MCF 10A (cell line): ENCODE results near the gene MEGF9. TPM values are rescaled to one million over a fixed set of nuclear protein-coding genes. Genes with fewer than 3 reads are reported as not detected.

Experiments
- BruUV-seq: library from RNA; stranded (reverse); fragments of 400-500 nt; replicated peaks from 2 replicates; lab custom pipeline; 2021; lab: Mats Ljungman, UMichigan
- CTCF ChIA-PET: fragments of 300-600 bp; sonication (Branson Sonifier 250); formaldehyde crosslinking; extraction: SDS; loops from one replicate; lab custom pipeline; 2021; ENCODE audit warnings: antibody characterized with exemption, inconsistent platforms; lab: Yijun Ruan, JAX
- POLR2A ChIA-PET: fragments of 300-600, 350-650 bp; sonication (Branson Sonifier 250); formaldehyde crosslinking; extraction: SDS; loops from one replicate; lab custom pipeline; 2020; ENCODE audit warnings: antibody characterized with exemption, inconsistent platforms; lab: Yijun Ruan, JAX
- DNase-seq: peaks from one replicate; pipeline ENCODE4 v3.0.0-alpha.2; 2018; ENCODE audit not compliant: unreplicated experiment
- H3K27ac Mint-ChIP-seq: one replicate; pipeline ENCODE4 v1.8.0; 2022; ENCODE audit warnings: mild to moderate bottlenecking, low read depth, mixed read lengths; ENCODE audit not compliant: unreplicated experiment
- H3K27me3 Mint-ChIP-seq: one replicate; pipeline ENCODE4 v1.8.0; 2022; ENCODE audit warnings: mixed read lengths; ENCODE audit not compliant: insufficient read depth, unreplicated experiment
- H3K36me3 Mint-ChIP-seq: one replicate; pipeline ENCODE4 v1.8.0; 2022; ENCODE audit warnings: mild to moderate bottlenecking, moderate library complexity, mixed read lengths; ENCODE audit not compliant: insufficient read depth, unreplicated experiment
- H3K4me1 Mint-ChIP-seq: one replicate; pipeline ENCODE4 v1.8.0; 2022; ENCODE audit warnings: mixed read lengths; ENCODE audit not compliant: insufficient read depth, unreplicated experiment
- H3K4me3 Mint-ChIP-seq: one replicate; pipeline ENCODE4 v1.8.0; 2022; ENCODE audit warnings: mild to moderate bottlenecking, moderate library complexity, mixed read lengths; ENCODE audit not compliant: unreplicated experiment
- H3K9me3 Mint-ChIP-seq: one replicate; pipeline ENCODE4 v1.8.0; 2022; ENCODE audit warnings: mixed read lengths; ENCODE audit not compliant: unreplicated experiment
- intact Hi-C: fragments of 100-400 bp; cut with micrococcal nuclease; formaldehyde crosslinking; loops from 2 replicates; pipeline ENCODE4 v1.14.1; 2022
- total RNA-seq: library from RNA; stranded (reverse); gene quantifications from 2 replicates; pipeline ENCODE4 v1.2.3, GENCODE V29; 2022
- TF ChIP-seq, protein P1 (sequence below): fragments of 200-600 bp; IDR thresholded peaks from one replicate; pipeline ENCODE4 v1.8.0; 2022; ENCODE audit warnings: antibody characterized with exemption, mild to moderate bottlenecking; ENCODE audit not compliant: unreplicated experiment

Gene MEGF9
- total RNA-seq, 1 experiment from 2014 or later, result 5.7 TPM

DNA sequence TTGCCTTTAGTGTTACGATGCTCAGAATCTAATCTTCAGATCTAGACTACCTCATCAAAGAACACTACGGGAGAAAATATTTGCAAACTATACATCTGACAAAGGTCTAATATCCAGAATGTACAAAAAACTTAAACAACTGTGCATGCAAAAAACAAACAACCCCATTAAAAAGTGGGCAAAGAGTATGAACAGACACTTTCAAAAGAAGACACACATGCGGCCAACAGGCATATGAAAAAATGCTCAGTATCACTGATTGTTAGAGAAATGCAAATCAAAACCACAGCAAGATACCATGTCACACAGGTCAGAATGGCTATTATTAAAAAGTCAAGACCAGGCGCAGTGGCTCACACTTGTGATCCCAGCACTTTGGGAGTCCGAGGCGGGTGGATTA lies 31.0 kb upstream of the MEGF9 start:
- BruUV-seq, result no TSS peak
- ChIA-PET CTCF (interaction anchor here (0.6 to 1.9 kb wide), 4 partner anchors 11 to 291 kb away, joined by 3 to 8 read pairs (median 6); no protein-coding TSS in a partner anchor), POLR2A (no interaction called here)
- Mint-ChIP-seq H3K4me3 (no peak overlapping the region), H3K4me1 (no peaks in the 10 kb centered on the region), H3K27me3 (no peaks in the 10 kb centered on the region), H3K27ac (no peak overlapping the region), H3K9me3 (no peaks in the 10 kb centered on the region), H3K36me3 (no peaks in the 10 kb centered on the region)
- no peak for DNase-seq
- TF ChIP-seq, protein P1, sequence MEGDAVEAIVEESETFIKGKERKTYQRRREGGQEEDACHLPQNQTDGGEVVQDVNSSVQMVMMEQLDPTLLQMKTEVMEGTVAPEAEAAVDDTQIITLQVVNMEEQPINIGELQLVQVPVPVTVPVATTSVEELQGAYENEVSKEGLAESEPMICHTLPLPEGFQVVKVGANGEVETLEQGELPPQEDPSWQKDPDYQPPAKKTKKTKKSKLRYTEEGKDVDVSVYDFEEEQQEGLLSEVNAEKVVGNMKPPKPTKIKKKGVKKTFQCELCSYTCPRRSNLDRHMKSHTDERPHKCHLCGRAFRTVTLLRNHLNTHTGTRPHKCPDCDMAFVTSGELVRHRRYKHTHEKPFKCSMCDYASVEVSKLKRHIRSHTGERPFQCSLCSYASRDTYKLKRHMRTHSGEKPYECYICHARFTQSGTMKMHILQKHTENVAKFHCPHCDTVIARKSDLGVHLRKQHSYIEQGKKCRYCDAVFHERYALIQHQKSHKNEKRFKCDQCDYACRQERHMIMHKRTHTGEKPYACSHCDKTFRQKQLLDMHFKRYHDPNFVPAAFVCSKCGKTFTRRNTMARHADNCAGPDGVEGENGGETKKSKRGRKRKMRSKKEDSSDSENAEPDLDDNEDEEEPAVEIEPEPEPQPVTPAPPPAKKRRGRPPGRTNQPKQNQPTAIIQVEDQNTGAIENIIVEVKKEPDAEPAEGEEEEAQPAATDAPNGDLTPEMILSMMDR, result no peak
- intact Hi-C loops, result no loop called here

DNA sequence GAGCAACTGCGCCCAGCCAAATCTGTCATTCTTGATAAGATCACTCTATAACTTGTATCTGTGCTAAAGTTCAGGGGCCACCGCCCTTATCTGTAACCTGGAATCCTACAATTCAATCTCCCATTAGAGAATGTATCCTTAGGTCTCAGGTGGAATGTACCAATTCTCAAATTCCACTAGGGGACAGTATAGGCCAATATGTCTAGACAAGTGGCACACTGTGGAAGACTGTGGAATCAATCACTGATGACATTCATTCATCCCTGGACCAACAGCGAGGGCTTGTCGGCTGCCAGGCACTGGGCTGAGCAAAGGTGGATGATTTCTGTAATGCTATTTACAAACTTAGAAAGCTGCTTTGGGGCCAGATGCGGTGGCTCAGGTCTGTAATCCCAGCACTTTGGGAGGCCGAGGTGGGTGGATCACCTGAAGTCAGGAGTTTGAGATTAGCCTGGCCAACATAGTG lies 28.7 kb upstream of the MEGF9 start:
- ChIA-PET POLR2A (no interaction called here), CTCF (interaction anchor here (0.6 to 1.6 kb wide), 7 partner anchors 9 to 335 kb away, joined by 3 to 7 read pairs (median 4); no protein-coding TSS in a partner anchor)
- H3K4me1 Mint-ChIP-seq, result no peaks in the 10 kb centered on the region
- H3K4me3 Mint-ChIP-seq, result no peak overlapping the region
- TF ChIP-seq, protein P1, result peak; percentile 70
- H3K36me3 Mint-ChIP-seq, result no peaks in the 10 kb centered on the region
- intact Hi-C loops, result loop anchor here (5.0 kb wide), 1 partner anchor 121 kb away; no protein-coding TSS in a partner anchor
- H3K9me3 Mint-ChIP-seq, result no peaks in the 10 kb centered on the region
- BruUV-seq, result no TSS peak
- peak; percentile 60 for DNase-seq
- H3K27me3 Mint-ChIP-seq, result no peaks in the 10 kb centered on the region
- no peak overlapping the region for H3K27ac Mint-ChIP-seq

DNA sequence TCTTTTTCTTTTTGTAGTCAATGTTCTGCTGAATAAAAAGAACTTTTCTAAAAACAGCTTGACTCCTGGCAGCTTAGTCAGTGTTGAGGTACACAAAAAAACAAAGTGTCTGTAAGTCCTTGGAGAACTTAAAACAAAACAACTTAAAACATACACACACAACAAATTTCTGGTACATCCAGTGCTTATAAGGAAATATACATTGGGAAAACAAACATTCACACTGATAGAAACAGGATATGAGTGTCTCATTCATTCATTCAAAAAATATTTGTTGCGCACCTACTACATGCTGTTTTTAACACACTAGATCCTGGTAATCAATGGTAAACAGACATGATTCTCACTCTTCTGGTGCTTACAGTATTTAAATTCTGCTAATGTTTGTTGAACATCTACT lies 27.4 kb upstream of the MEGF9 start:
- ChIA-PET POLR2A (no interaction called here), CTCF (interaction anchor here (0.6 to 1.6 kb wide), 5 partner anchors 117 to 319 kb away, joined by 3 to 5 read pairs (median 5); no protein-coding TSS in a partner anchor)
- TF ChIP-seq, protein P1, result no peak
- Mint-ChIP-seq H3K4me3 (no peak overlapping the region), H3K27ac (no peak overlapping the region), H3K9me3 (no peaks in the 10 kb centered on the region), H3K27me3 (no peaks in the 10 kb centered on the region), H3K36me3 (no peaks in the 10 kb centered on the region), H3K4me1 (no peaks in the 10 kb centered on the region)
- intact Hi-C loops, result loop anchor here (5.0 kb wide), 1 partner anchor 119 kb away; no protein-coding TSS in a partner anchor
- no TSS peak for BruUV-seq
- no peak for DNase-seq

- H3K4me1 Mint-ChIP-seq, result no peaks in the 10 kb centered on the region
- H3K27ac Mint-ChIP-seq, result no peak overlapping the region
- TF ChIP-seq, protein P1, result no peak
- no TSS peak for BruUV-seq
- CTCF ChIA-PET, result interaction anchor here (0.6 to 1.3 kb wide), 5 partner anchors 81 to 319 kb away, joined by 3 to 5 read pairs (median 4); no protein-coding TSS in a partner anchor
- H3K9me3 Mint-ChIP-seq, result no peaks in the 10 kb centered on the region
- no peak for DNase-seq
- intact Hi-C loops, result loop anchor here (5.0 kb wide), 1 partner anchor 119 kb away; no protein-coding TSS in a partner anchor
- H3K27me3 Mint-ChIP-seq, result no peaks in the 10 kb centered on the region
- POLR2A ChIA-PET, result no interaction called here
- H3K4me3 Mint-ChIP-seq, result no peak overlapping the region
- no peaks in the 10 kb centered on the region for H3K36me3 Mint-ChIP-seq
Observed at GRCh38 chr9:120741191-120741590, 26.9 kb upstream of the MEGF9 start.
